ENCODE measurements around the gene CABP7.

- TF ChIP-seq, protein P1, sequence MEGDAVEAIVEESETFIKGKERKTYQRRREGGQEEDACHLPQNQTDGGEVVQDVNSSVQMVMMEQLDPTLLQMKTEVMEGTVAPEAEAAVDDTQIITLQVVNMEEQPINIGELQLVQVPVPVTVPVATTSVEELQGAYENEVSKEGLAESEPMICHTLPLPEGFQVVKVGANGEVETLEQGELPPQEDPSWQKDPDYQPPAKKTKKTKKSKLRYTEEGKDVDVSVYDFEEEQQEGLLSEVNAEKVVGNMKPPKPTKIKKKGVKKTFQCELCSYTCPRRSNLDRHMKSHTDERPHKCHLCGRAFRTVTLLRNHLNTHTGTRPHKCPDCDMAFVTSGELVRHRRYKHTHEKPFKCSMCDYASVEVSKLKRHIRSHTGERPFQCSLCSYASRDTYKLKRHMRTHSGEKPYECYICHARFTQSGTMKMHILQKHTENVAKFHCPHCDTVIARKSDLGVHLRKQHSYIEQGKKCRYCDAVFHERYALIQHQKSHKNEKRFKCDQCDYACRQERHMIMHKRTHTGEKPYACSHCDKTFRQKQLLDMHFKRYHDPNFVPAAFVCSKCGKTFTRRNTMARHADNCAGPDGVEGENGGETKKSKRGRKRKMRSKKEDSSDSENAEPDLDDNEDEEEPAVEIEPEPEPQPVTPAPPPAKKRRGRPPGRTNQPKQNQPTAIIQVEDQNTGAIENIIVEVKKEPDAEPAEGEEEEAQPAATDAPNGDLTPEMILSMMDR (conservative IDR thresholded peaks at IDR 0.05; ENCODE audit: low read depth, low read length), result no peak
- no peak for TF ChIP-seq EZH2 (IDR thresholded peaks at IDR 0.05; ENCODE audit: borderline replicate concordance, low read depth, low read length, poor library complexity, severe bottlenecking)
These were observed 2.8 kb upstream of the CABP7 start for GRCh38 chr22:29716814-29717545.

All from A673 (cell line).